HG03575 (cell line): ENCODE measurements around the gene AOPEP.

Source experiments
- ATAC-seq: cut with Tn5 transposase; IDR thresholded peaks from one replicate; pipeline ENCODE4 v1.9.1; 2021; ENCODE audit not compliant: unreplicated experiment, insufficient number of reproducible peaks, low FRiP score; ENCODE audit errors: extremely low read depth

The AOPEP gene

GRCh38 chr9:95098391-95098921, 372.0 kb downstream of the AOPEP start:
- ATAC-seq = no peak

GRCh38 chr9:95099321-95100070, 373.0 kb downstream of the AOPEP start:
- no peak for ATAC-seq

- no peak for ATAC-seq
These were observed 373.6 kb downstream of the AOPEP start for GRCh38 chr9:95100071-95100627.

GRCh38 chr9:95101326-95101725, 374.8 kb downstream of the AOPEP start:
- ATAC-seq = no peak

GRCh38 chr9:95102001-95102433, 375.5 kb downstream of the AOPEP start:
- no peak for ATAC-seq

- no peak for ATAC-seq
These were observed 376.1 kb downstream of the AOPEP start for GRCh38 chr9:95102572-95102971.

GRCh38 chr9:95103281-95103771, 376.8 kb downstream of the AOPEP start:
- ATAC-seq = no peak

- no peak for ATAC-seq
These were observed 377.5 kb downstream of the AOPEP start for GRCh38 chr9:95103871-95104580.

GRCh38 chr9:95104581-95104960, 378.1 kb downstream of the AOPEP start:
- no peak for ATAC-seq

- no peak for ATAC-seq
These were observed 378.5 kb downstream of the AOPEP start for GRCh38 chr9:95104980-95105379.

- ATAC-seq = no peak
These were observed 379.2 kb downstream of the AOPEP start for GRCh38 chr9:95105519-95106287.

- no peak for ATAC-seq
These were observed 380.7 kb downstream of the AOPEP start for GRCh38 chr9:95107001-95107749.

- no peak for ATAC-seq
These were observed 381.5 kb downstream of the AOPEP start for GRCh38 chr9:95107976-95108375.

GRCh38 chr9:95108777-95109176, 382.3 kb downstream of the AOPEP start:
- ATAC-seq = no peak

GRCh38 chr9:95109456-95109855, 383.0 kb downstream of the AOPEP start:
- no peak for ATAC-seq

GRCh38 chr9:95110921-95111525, 384.5 kb downstream of the AOPEP start:
- no peak for ATAC-seq

- ATAC-seq = no peak
These were observed 385.2 kb downstream of the AOPEP start for GRCh38 chr9:95111716-95112115.
